K562 (cell line): ENCODE data around the gene EXOSC1. TPM values are rescaled to one million over a fixed set of nuclear protein-coding genes. Genes with fewer than 3 reads are reported as not detected.

Experiments
- ARID2 ChIP-seq: fragments of 450-650 bp; IDR thresholded peaks from 2 replicates; pipeline ENCODE4 v1.6.1; 2017; ENCODE audit warnings: antibody characterized with exemption, mild to moderate bottlenecking
- EP400 ChIP-seq: fragments of 450-650 bp; IDR thresholded peaks from 2 replicates; pipeline ENCODE4 v1.6.1; 2017; ENCODE audit warnings: antibody characterized with exemption, mild to moderate bottlenecking, moderate library complexity
- GTF2F1 ChIP-seq: IDR thresholded peaks from 2 replicates; pipeline ENCODE4 v1.6.1; 2011; ENCODE audit warnings: low read depth, low read length, improper control_type of control experiment
- IRF1 ChIP-seq: sonication (generic); formaldehyde crosslinking; IDR thresholded peaks from 2 replicates; pipeline ENCODE4 v1.8.0; 2022; ENCODE audit warnings: missing genetic modification reagents, mild to moderate bottlenecking, borderline replicate concordance
- MAZ ChIP-seq, 2 experiments: fragments of 450-650 bp in 1 of 2; sonication (generic) in 1 of 2; formaldehyde crosslinking; IDR thresholded peaks in 1 of 2; conservative IDR thresholded peaks in 1 of 2; 2 replicates each; pipeline versions ENCODE4 v1.4.0 to v1.5.0; 2020; ENCODE audit warnings: mild to moderate bottlenecking in 1 of 2, missing genetic modification reagents in 1 of 2
- MGA ChIP-seq: fragments of 450-650 bp; IDR thresholded peaks from 2 replicates; pipeline ENCODE4 v1.6.1; 2016; ENCODE audit warnings: mild to moderate bottlenecking, moderate library complexity
- MTA3 ChIP-seq: fragments of 450-650 bp; formaldehyde crosslinking; IDR thresholded peaks from 2 replicates; pipeline ENCODE4 v1.6.1; 2017; ENCODE audit warnings: mild to moderate bottlenecking, borderline replicate concordance
- OTX1 ChIP-seq: fragments of 450-650 bp; formaldehyde crosslinking; IDR thresholded peaks from 2 replicates; pipeline ENCODE4 v1.4.0; 2022; ENCODE audit warnings: mild to moderate bottlenecking
- SOX6 ChIP-seq: fragments of 450-650 bp; IDR thresholded peaks from 2 replicates; pipeline ENCODE4 v1.6.1; 2014; ENCODE audit warnings: mild to moderate bottlenecking
- TBP ChIP-seq: optimal IDR thresholded peaks from 2 replicates; pipeline ENCODE3; 2011; ENCODE audit warnings: low read depth, low read length, improper control_type of control experiment
- TGIF2 ChIP-seq: sonication (generic); formaldehyde crosslinking; IDR thresholded peaks from 2 replicates; pipeline ENCODE4 v1.8.1; 2022; ENCODE audit warnings: mild to moderate bottlenecking, missing genetic modification reagents, moderate library complexity
- TOE1 ChIP-seq, 2 experiments: fragments of 450-650 bp in 1 of 2; sonication (generic) in 1 of 2; formaldehyde crosslinking in 1 of 2; IDR thresholded peaks; 2 replicates each; pipeline versions ENCODE4 v1.7.1 to v1.8.0; 2016 to 2022; ENCODE audit warnings: borderline replicate concordance in 2 of 2, mild to moderate bottlenecking in 2 of 2, antibody characterized with exemption in 1 of 2, inconsistent platforms in 1 of 2, low read depth in 1 of 2, missing genetic modification reagents in 1 of 2, moderate library complexity in 1 of 2
- WHSC1 ChIP-seq: IDR thresholded peaks from one replicate; pipeline ENCODE4 v1.6.1; 2012; ENCODE audit warnings: low read length, control low read depth, inconsistent platforms
- ZNF124 ChIP-seq: sonication (generic); formaldehyde crosslinking; IDR thresholded peaks from 2 replicates; pipeline ENCODE4 v1.8.1; 2022; ENCODE audit warnings: missing genetic modification reagents
- ZNF175 ChIP-seq: fragments of 200-800 bp; sonication (Bioruptor generic); IDR thresholded peaks from 2 replicates; pipeline ENCODE4 v1.6.1; 2016; ENCODE audit warnings: low read depth, mild to moderate bottlenecking, missing genetic modification characterization, missing compliant biosample characterization
- polyA plus RNA-seq, 8 experiments: library from polyadenylated mRNA; depleted of rRNA in 4 of 8; stranded (reverse) in 5 of 8; unstranded in 3 of 8; fragments of >200 nt; fragmentation: Nextera tagmentation in 2 of 8; fragmentation: Illumina TruSeq in 1 of 8; extraction: Ambion mirVana in 2 of 8; extraction: Trizol in 1 of 8; gene quantifications; 2 replicates each; pipeline versions ENCODE4 v1.2.1 to v1.2.3, GENCODE V29; 2011 to 2014; ENCODE audit warnings: inconsistent platforms in 1 of 8, missing spikeins in 1 of 8
- total RNA-seq, 7 experiments: library from RNA; depleted of rRNA in 6 of 7; stranded (reverse); fragments of >200 nt in 6 of 7; fragmentation: Illumina TruSeq in 2 of 7; extraction: Trizol in 2 of 7; gene quantifications; 2 replicates each; pipeline versions ENCODE4 v1.2.1 to v1.2.3, GENCODE V29; 2011 to 2021; ENCODE audit warnings: low replicate concordance in 1 of 7

EXOSC1 gene
- total and polyA plus RNA-seq, 9 of the 15 experiments (the other 6 are each of a cell fraction or from before 2014, with no cell fraction given), result 44.3 to 117 (median 67.0) TPM

GRCh38 chr10:97407211-97407951 lies 38.4 kb downstream of the EXOSC1 start (continued):
- TF ChIP-seq ZNF175, result no peak
- TF ChIP-seq OTX1 (CRISPR knock-in tag), result no peak
- peak; percentile 57; the same call in 1 of the 2 replicates for TF ChIP-seq MTA3
- no peak for TF ChIP-seq ZNF124 (CRISPR knock-in tag)
- TF ChIP-seq EP400, result 0 out of 2 replicates have a peak, but pooled peaks have one; percentile 22
- TF ChIP-seq GTF2F1, result no peak
- peak; percentile 8 for TF ChIP-seq TBP
- TF ChIP-seq TGIF2 (CRISPR knock-in tag), result no peak
- TF ChIP-seq MGA, result no peak; the same call in 1 of the 2 replicates
- no peak for TF ChIP-seq WHSC1
- TF ChIP-seq IRF1 (CRISPR knock-in tag), result no peak
- peak; percentile 38; the same call in 1 of the 2 replicates for TF ChIP-seq TOE1 (IDR thresholded peaks at IDR 0.05; ENCODE audit: borderline replicate concordance)
- no peak for TF ChIP-seq TOE1 (CRISPR knock-in tag; IDR thresholded peaks at IDR 0.05; ENCODE audit: borderline replicate concordance, low read depth)
- TF ChIP-seq MAZ (CRISPR knock-in tag; conservative IDR thresholded peaks at IDR 0.05 in 1 of 2, IDR thresholded peaks at IDR 0.05 in 1 of 2), result no peak; a peak in 1 of 4 replicates
- peak; percentile 47 for TF ChIP-seq SOX6
- TF ChIP-seq ARID2, result peak; percentile 51; the same call in 1 of the 2 replicates
